ENCODE results near the gene FAM168B.

FAM168B gene

DNA sequence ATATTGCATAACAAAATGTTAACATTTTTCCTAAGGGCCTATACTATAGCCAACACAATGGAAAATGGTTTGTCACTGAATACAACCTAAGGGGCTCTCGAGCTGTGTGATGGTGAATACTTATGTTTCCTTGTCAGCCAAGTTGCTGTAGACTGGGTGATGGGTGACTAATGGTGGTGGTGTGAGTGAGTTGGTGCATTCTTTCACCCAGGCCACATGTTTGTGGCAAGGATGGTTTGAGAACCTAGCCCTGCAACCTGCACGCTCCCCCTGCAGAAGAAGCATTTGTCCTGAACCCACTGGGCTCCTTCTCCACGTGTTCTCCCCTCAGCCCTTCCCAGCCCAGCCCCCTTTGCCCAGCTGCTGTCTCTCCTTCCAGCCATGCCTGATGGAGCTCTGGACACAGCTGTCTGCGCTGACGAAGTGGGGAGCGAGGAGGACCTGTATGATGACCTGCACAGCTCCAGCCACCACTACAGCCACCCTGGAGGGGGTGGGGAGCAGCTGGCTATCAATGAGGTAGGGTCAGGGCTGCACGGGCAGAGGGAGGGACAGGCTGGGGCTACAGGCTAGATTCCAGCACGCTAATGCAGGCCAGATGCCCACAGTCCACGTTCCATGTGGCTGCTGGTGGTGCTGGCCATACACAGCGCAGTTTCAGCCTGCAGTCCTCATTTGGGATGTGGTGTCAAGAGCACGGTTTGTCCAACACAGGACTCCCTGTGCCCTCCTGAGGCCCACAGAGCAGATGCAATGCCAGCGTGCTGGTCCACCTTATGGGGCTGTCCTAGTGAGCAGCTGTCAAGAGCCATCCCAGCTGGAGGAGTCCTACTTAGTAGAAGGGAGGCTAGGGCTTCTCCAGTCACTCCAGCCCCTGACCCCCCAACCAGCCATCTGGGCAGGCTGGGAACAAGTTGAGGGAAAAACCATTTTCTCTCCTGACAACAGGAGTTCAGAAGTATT, 65.4 kb downstream of the FAM168B start:
- TF ChIP-seq ESRRG (CRISPR knock-in tag; IDR thresholded peaks at IDR 0.05) (no peak), TSHZ2 (CRISPR knock-in tag; IDR thresholded peaks at IDR 0.05) (no peak), TOX (CRISPR knock-in tag; IDR thresholded peaks at IDR 0.05; ENCODE audit: borderline replicate concordance) (no peak), ZC3H10 (CRISPR knock-in tag; IDR thresholded peaks at IDR 0.05) (no peak), RARB (CRISPR knock-in tag; IDR thresholded peaks at IDR 0.05) (no peak), BACH2 (CRISPR knock-in tag; IDR thresholded peaks at IDR 0.05; ENCODE audit: borderline replicate concordance) (no peak), ISL1 (CRISPR knock-in tag; IDR thresholded peaks at IDR 0.05) (no peak), PPARA (CRISPR knock-in tag; IDR thresholded peaks at IDR 0.05; ENCODE audit: borderline replicate concordance) (no peak), ZFP30 (CRISPR knock-in tag; IDR thresholded peaks at IDR 0.05) (no peak), TCF4 (CRISPR knock-in tag; IDR thresholded peaks at IDR 0.05; ENCODE audit: borderline replicate concordance) (no peak), ZNF565 (CRISPR knock-in tag; conservative IDR thresholded peaks at IDR 0.05; ENCODE audit: low read depth) (no peak), OSR1 (CRISPR knock-in tag; IDR thresholded peaks at IDR 0.05) (no peak), ARNTL (CRISPR knock-in tag; IDR thresholded peaks at IDR 0.05; ENCODE audit: borderline replicate concordance, low read depth) (no peak), ZFP3 (CRISPR knock-in tag; IDR thresholded peaks at IDR 0.05) (no peak), GLIS3 (CRISPR knock-in tag; IDR thresholded peaks at IDR 0.05) (no peak), CREB5 (CRISPR knock-in tag; IDR thresholded peaks at IDR 0.05; ENCODE audit: low read depth) (no peak), ZNF8 (CRISPR knock-in tag; IDR thresholded peaks at IDR 0.05) (no peak)
- TF ChIP-seq, protein P1, sequence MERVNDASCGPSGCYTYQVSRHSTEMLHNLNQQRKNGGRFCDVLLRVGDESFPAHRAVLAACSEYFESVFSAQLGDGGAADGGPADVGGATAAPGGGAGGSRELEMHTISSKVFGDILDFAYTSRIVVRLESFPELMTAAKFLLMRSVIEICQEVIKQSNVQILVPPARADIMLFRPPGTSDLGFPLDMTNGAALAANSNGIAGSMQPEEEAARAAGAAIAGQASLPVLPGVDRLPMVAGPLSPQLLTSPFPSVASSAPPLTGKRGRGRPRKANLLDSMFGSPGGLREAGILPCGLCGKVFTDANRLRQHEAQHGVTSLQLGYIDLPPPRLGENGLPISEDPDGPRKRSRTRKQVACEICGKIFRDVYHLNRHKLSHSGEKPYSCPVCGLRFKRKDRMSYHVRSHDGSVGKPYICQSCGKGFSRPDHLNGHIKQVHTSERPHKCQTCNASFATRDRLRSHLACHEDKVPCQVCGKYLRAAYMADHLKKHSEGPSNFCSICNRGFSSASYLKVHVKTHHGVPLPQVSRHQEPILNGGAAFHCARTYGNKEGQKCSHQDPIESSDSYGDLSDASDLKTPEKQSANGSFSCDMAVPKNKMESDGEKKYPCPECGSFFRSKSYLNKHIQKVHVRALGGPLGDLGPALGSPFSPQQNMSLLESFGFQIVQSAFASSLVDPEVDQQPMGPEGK (CRISPR knock-in tag; IDR thresholded peaks at IDR 0.05; ENCODE audit: borderline replicate concordance) = no peak
- TF ChIP-seq, protein P2, sequence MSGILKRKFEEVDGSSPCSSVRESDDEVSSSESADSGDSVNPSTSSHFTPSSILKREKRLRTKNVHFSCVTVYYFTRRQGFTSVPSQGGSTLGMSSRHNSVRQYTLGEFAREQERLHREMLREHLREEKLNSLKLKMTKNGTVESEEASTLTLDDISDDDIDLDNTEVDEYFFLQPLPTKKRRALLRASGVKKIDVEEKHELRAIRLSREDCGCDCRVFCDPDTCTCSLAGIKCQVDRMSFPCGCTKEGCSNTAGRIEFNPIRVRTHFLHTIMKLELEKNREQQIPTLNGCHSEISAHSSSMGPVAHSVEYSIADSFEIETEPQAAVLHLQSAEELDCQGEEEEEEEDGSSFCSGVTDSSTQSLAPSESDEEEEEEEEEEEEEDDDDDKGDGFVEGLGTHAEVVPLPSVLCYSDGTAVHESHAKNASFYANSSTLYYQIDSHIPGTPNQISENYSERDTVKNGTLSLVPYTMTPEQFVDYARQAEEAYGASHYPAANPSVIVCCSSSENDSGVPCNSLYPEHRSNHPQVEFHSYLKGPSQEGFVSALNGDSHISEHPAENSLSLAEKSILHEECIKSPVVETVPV (CRISPR knock-in tag; IDR thresholded peaks at IDR 0.05) = no peak
- TF ChIP-seq, protein P3, sequence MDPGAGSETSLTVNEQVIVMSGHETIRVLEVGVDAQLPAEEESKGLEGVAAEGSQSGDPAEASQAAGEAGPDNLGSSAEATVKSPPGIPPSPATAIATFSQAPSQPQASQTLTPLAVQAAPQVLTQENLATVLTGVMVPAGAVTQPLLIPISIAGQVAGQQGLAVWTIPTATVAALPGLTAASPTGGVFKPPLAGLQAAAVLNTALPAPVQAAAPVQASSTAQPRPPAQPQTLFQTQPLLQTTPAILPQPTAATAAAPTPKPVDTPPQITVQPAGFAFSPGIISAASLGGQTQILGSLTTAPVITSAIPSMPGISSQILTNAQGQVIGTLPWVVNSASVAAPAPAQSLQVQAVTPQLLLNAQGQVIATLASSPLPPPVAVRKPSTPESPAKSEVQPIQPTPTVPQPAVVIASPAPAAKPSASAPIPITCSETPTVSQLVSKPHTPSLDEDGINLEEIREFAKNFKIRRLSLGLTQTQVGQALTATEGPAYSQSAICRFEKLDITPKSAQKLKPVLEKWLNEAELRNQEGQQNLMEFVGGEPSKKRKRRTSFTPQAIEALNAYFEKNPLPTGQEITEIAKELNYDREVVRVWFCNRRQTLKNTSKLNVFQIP (CRISPR knock-in tag; IDR thresholded peaks at IDR 0.05; ENCODE audit: borderline replicate concordance, low read depth) = no peak
- ATAC-seq = no peak

GRCh38 chr2:131026919-131027318, 66.3 kb downstream of the FAM168B start:
- ATAC-seq = no peak
- TF ChIP-seq ZNF70 (CRISPR knock-in tag; IDR thresholded peaks at IDR 0.05) (no peak), ARNTL (CRISPR knock-in tag; IDR thresholded peaks at IDR 0.05; ENCODE audit: borderline replicate concordance, low read depth) (no peak), OSR1 (CRISPR knock-in tag; IDR thresholded peaks at IDR 0.05) (no peak), GLIS3 (CRISPR knock-in tag; IDR thresholded peaks at IDR 0.05) (no peak), ISL1 (CRISPR knock-in tag; IDR thresholded peaks at IDR 0.05) (no peak), TSHZ2 (CRISPR knock-in tag; IDR thresholded peaks at IDR 0.05) (no peak), ZNF565 (CRISPR knock-in tag; conservative IDR thresholded peaks at IDR 0.05; ENCODE audit: low read depth) (no peak), CREB5 (CRISPR knock-in tag; IDR thresholded peaks at IDR 0.05; ENCODE audit: low read depth) (no peak), ZFP3 (CRISPR knock-in tag; IDR thresholded peaks at IDR 0.05) (no peak), BACH2 (CRISPR knock-in tag; IDR thresholded peaks at IDR 0.05; ENCODE audit: borderline replicate concordance) (no peak), PPARA (CRISPR knock-in tag; IDR thresholded peaks at IDR 0.05; ENCODE audit: borderline replicate concordance) (no peak), ZFP30 (CRISPR knock-in tag; IDR thresholded peaks at IDR 0.05) (no peak)
- TF ChIP-seq, protein P1 (CRISPR knock-in tag; IDR thresholded peaks at IDR 0.05; ENCODE audit: borderline replicate concordance) = no peak
